Measurements from ENCODE around the gene HMX1. TPM values are rescaled to one million over a fixed set of nuclear protein-coding genes. Genes with fewer than 3 reads are reported as not detected.

HMX1 gene
- total RNA-seq, 3 donors from 2014 or later = not detected

DNA sequence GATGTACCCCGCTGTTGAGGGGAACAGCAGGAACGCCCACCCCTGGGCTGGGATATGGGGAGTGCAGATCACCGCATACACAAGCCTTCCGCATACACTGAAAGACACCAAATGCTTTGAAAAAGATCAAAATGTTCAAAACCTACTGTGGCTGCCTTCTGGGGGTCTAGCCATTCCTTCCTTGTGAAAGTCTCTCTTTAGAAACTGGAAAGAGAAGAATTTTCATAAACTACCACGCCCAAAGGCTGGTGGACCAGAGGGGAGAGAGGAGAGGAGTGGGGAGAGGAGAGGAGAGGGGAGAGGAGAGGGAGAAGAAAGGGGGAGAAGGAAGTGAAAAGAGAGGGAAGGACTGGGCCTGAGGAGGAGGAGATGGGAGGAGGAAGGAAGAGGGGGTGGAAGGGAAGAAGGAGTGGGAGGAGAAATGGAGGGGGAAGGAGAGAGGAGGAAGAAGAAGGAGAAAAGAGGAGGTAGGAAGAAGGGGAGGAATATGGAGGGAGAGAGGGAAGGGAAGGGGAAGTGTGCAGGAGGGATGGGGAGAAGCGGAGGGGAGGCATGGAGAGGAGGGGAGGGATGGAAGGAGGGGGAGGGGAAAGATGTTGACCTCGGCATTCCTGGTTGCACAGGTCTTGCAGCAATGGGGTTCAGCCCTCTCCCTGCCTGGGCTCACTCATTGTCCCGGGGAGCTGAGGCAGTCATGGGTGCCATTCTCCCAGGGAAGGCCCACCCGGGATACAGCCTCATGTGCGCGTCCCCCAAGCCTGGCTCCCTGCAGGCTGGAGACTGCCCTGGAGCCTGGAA, 5.5 kb upstream of the HMX1 start:
- intact Hi-C loops (cut with DNase I; ENCODE audit: low total_unique reads) = no loop called here

DNA sequence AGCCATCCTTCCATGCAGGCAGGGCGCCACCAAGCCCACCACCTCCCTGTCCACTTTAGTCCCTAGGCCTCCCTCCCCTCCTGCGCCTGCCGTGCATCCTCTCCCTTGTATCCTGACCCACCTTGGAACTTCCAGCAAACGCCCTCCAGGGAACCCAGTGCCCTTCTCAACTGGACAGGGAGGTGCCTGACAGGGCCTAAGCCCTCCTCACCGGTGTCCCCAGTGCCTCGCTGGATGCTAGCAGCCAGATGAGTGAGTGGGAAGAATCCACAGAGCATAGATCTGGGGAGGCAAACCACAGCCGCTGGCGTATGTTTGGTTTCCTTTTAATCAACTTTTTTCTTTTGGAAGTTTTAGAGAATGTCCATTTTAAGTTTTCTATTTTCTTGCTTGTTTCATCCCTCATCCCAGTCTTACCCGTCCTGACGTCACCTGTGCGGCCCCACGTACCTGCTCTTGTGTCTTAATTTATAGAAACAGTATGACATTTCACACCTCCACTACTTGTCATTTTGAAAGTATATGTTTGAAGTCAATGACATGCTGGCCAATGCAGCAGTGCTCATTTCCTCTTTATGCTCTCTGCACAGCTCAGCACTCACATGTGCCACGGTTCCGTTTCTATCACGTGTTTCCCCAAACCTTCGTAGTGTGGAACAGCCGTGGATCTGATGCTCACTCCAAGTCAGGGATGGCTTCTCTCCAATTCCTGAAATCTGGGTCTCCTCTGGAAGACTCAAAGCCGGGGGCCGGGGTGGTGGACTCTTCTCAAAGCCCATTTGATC, 3.4 kb upstream of the HMX1 start:
- Histone ChIP-seq H3K4me3 (no peak overlapping the region), H3K36me3 (no peaks in the 10 kb centered on the region), H3K4me1 (no peaks in the 10 kb centered on the region), H3K27me3 (peaks cover 4 to 96% of the 10 kb centered on the region in 2 donors), H3K9me3 (no peaks in the 10 kb centered on the region), H3K27ac (no peak overlapping the region)
- no peak for TF ChIP-seq POLR2A (IDR thresholded peaks at IDR 0.05)
- TF ChIP-seq POLR2AphosphoS5 (IDR thresholded peaks at IDR 0.05) = no peak
- TF ChIP-seq, protein P1, sequence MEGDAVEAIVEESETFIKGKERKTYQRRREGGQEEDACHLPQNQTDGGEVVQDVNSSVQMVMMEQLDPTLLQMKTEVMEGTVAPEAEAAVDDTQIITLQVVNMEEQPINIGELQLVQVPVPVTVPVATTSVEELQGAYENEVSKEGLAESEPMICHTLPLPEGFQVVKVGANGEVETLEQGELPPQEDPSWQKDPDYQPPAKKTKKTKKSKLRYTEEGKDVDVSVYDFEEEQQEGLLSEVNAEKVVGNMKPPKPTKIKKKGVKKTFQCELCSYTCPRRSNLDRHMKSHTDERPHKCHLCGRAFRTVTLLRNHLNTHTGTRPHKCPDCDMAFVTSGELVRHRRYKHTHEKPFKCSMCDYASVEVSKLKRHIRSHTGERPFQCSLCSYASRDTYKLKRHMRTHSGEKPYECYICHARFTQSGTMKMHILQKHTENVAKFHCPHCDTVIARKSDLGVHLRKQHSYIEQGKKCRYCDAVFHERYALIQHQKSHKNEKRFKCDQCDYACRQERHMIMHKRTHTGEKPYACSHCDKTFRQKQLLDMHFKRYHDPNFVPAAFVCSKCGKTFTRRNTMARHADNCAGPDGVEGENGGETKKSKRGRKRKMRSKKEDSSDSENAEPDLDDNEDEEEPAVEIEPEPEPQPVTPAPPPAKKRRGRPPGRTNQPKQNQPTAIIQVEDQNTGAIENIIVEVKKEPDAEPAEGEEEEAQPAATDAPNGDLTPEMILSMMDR (IDR thresholded peaks at IDR 0.05) = no peak
- intact Hi-C loops (cut with DNase I; ENCODE audit: low total_unique reads) = no loop called here
- no peak for DNase-seq (ENCODE audit: low spot score in 2 of 2)

More for the DNA sequence above, 5.5 kb upstream of the HMX1 start:
- no peaks in the 10 kb centered on the region for H3K4me1 ChIP-seq
- H3K27ac ChIP-seq = no peak overlapping the region
- H3K27me3 ChIP-seq = peaks cover 4 to 81% of the 10 kb centered on the region in 2 donors
- H3K36me3 ChIP-seq = no peaks in the 10 kb centered on the region
- no peak overlapping the region for H3K4me3 ChIP-seq
- H3K9me3 ChIP-seq = no peaks in the 10 kb centered on the region
- no peak for DNase-seq (ENCODE audit: low spot score in 2 of 2)
- TF ChIP-seq POLR2AphosphoS5 (IDR thresholded peaks at IDR 0.05) (no peak), POLR2A (IDR thresholded peaks at IDR 0.05) (no peak)
- TF ChIP-seq, protein P1 (IDR thresholded peaks at IDR 0.05) = no peak

DNA sequence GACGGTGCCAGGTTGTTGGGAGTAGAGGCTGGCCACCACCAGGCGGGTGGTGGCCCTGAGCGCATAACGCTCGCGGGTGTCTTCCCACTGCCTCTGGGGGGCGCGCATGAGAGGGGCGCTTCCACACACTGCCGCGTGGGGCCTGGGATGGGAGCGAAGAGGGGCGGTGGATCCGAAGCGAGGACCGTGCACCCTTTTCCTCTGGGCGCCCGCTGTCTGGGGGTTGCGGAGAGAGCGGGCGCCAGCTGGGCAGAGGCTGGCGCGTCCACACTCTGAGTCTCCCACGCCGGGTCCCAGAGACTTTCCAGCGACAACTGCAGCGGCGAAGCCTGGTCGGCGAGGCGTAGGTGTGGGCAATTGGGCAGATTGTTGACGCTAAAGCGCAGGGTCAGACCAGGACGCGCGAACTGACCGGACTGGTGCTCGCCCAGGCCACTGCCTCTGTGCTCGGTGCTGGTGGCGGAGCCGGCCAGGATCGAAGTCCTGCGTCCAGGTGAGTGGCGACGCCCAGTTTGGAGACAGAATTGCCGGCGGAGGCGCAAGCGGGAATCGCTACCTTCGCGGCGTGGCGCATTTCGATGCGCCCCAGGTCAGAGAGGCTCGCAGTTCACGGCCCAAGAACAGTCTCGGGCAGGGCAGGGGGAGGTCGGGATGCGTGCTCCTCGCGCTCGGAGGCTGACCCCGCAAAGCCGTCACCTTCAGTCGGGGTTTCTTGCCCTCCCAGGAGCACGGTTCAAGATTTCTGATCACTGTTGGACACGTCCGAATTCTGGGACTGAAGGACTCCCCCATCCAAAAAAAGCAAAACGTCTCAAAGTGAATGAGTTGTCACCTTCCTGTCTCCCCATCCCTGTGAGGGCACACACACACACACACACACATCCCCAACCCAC, 2.6 kb upstream of the HMX1 start:
- TF ChIP-seq POLR2AphosphoS5 (IDR thresholded peaks at IDR 0.05) (no peak), POLR2A (IDR thresholded peaks at IDR 0.05) (no peak)
- TF ChIP-seq, protein P1 (IDR thresholded peaks at IDR 0.05) = no peak
- intact Hi-C loops (cut with DNase I; ENCODE audit: low total_unique reads) = no loop called here
- no peak overlapping the region for H3K27ac ChIP-seq
- H3K27me3 ChIP-seq = peaks cover 4 to 96% of the 10 kb centered on the region in 2 donors
- H3K9me3 ChIP-seq = no peaks in the 10 kb centered on the region
- H3K4me3 ChIP-seq = no peak overlapping the region
- DNase-seq (ENCODE audit: low spot score in 2 of 2) = no peak
- H3K36me3 ChIP-seq = no peaks in the 10 kb centered on the region
- no peaks in the 10 kb centered on the region for H3K4me1 ChIP-seq

DNA sequence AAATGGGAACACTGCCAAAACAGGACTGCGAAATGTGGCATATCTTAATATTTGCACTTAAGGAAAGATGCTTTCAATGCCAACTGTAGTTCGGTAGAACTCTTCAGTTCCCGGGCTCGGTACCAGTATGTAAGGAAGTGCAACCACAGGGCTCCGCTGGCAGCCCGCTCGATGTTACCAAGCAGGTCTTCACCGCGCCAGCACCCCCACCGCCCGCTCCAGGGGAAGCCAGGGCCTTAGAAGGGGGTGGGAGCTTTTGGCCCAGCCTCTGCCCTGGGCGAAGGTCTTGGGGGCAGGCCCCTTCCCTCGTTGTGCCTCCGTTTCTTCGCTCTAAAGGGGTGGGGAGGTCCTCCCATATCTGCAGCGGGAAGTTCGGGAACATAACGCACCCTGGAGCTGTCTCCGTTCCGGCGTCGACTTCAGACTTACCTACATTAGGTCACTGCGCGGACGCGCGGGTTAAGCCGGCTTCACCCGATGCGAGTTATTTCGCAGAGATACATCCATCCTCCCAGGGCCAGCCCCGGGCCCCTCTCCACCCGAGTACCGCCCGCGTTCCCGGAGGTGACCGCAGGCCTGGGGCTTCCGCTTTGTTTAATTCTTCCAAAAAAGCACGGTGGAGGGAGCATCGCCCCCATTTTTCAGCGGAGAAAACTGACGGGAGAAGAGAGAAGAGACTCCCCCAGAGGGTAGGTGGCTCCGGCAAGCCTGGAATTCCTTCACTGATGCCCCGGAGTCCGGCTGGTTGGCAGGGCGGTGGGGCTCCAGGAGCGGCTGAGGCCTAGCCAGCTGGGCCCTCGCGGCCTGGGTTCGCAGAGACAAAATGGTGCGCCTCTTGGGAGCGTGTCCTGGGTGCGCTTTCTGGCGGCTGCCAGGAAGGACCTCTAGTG, 1.0 kb upstream of the HMX1 start:
- no peak for TF ChIP-seq POLR2A (IDR thresholded peaks at IDR 0.05)
- TF ChIP-seq, protein P1 (IDR thresholded peaks at IDR 0.05) = no peak
- no peak for TF ChIP-seq POLR2AphosphoS5 (IDR thresholded peaks at IDR 0.05)
- no peak for DNase-seq (ENCODE audit: low spot score in 2 of 2)
- peaks cover 4 to 96% of the 10 kb centered on the region in 2 donors for H3K27me3 ChIP-seq
- H3K4me3 ChIP-seq = peak overlapping the region in 2 of 3 donors; percentile 35 to 60
- H3K27ac ChIP-seq = no peak overlapping the region
- H3K36me3 ChIP-seq = no peaks in the 10 kb centered on the region
- no peaks in the 10 kb centered on the region for H3K4me1 ChIP-seq
- no peaks in the 10 kb centered on the region for H3K9me3 ChIP-seq
- intact Hi-C loops (cut with DNase I; ENCODE audit: low total_unique reads) = no loop called here

Data from breast epithelium (tissue), 4 donors.